GM21526 (cell line): ENCODE measurements around the gene SYNE1.

Source experiments
- ATAC-seq: cut with Tn5 transposase; IDR thresholded peaks from one replicate; pipeline ENCODE4 v1.9.1; 2021; ENCODE audit warnings: moderate library complexity; ENCODE audit not compliant: unreplicated experiment, low FRiP score

SYNE1 gene

DNA sequence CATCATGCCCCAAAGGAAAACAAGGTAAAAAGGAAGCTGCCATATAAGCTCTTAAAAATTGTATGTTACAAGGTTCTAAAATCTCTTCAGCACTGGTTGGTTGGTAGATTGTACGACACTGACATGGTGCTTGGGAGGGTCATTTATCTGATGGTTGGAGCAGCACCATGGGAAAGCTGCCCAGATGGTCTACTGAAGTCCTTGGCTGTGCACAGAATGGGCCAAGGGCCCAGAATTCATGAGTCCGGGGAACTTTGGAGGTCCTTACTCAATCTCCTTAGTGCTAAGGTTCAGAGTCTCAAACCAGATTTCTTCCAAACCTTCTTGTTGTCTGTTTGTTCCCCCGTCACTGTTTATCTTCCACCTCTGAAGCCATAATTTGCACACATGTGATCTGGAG lies 515.3 kb downstream of the SYNE1 start:
- no peak for ATAC-seq

DNA sequence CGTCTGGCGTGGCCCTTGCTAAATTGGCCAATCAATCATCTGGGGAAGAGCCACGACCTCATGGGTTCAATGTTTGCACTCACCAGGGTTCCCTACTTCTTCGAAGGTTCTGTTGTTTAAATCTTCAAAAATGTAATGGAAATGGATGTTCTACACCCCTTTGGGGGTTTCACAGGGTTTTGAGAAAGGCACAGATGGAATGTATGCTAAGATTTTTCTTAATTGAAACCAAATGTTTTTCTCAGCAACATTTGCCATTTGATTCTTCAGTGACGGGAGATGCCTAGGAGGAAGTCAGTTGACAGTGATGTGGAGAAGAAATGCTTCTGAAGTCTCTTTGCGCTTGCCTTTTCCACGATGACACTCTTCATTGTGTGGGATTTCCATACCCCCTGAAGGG lies 517.3 kb downstream of the SYNE1 start:
- no peak for ATAC-seq

DNA sequence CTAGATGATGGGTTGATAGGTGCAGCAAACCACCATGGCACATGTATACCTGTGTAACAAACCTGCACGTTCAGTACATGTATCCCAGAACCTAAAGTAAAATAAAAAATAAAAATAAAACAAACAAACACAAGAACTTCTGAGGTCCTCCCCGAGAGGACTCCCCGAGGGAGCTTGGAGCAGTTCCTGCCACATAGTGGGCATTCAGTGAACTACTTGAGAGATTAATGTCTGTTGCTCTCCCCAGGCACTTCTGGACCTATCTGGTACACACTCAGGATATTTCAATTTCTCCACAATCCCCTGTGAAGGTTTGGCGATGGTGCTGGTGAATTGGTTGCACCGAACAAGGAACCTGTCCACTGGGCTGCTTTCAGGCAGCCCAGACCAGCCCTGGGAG lies 518.5 kb downstream of the SYNE1 start:
- no peak for ATAC-seq

DNA sequence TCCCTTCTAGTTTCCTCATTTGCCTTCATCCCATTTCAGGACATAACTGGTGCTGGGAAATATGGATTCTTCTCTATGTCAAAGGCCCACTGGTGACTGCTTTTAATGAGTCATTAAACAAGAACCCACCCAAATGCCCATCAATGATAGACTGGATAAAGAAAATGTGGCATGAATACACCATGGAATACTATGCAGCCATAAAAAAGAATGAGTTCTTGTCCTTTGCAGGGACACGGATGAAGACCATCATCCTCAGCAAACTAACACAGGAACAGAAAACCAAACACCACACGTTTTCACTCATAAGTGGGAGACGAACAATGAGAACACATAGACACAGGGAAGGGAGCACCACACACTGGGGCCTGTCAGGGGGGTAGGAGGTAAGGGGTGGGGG lies 518.9 kb downstream of the SYNE1 start:
- no peak for ATAC-seq

DNA sequence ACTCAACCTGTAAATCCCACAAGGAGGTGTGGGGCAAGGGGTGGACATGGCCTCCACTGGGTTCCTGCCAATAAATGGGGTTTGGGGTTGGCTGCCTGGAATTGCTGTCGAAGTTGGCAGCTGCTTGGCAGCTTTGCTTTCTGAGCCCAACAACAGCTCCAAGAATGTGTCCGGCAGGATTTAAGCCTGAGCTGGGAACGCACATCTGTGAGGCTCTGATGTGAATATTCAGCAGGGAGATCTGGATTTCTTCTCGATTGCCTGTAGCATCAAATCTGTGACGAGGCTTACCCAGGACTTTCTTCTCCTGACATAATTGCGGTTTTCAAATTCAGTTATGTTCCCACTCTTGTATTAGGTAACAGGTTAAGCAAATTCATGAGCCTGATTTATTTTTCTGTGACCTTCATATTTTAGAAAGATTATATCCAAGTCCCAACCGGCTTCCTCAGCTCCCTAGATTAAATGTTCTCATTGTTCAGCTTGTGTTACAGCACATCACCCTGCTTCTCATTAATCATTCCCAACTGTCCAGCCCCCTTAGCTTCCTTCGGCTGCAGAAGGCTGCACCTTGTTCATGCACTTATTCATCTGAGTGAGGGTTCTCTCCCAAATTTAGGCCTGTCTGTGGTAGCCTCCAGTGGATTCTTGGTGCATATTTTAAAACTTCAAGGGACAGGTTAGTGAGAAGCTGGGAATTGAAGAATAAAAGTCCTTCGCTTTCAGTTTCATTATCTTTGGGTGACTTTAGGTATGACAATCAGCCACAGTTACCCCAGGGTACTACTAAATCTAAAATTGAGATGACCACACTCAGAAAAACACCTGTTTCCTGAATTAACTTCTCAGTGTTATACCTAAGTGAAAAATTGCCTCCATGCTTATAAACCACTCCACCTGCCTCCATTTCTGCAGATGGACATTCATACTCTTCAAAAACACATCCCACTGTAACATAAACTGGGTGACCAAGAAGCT lies 519.7 kb downstream of the SYNE1 start:
- peak; percentile 74 for ATAC-seq

DNA sequence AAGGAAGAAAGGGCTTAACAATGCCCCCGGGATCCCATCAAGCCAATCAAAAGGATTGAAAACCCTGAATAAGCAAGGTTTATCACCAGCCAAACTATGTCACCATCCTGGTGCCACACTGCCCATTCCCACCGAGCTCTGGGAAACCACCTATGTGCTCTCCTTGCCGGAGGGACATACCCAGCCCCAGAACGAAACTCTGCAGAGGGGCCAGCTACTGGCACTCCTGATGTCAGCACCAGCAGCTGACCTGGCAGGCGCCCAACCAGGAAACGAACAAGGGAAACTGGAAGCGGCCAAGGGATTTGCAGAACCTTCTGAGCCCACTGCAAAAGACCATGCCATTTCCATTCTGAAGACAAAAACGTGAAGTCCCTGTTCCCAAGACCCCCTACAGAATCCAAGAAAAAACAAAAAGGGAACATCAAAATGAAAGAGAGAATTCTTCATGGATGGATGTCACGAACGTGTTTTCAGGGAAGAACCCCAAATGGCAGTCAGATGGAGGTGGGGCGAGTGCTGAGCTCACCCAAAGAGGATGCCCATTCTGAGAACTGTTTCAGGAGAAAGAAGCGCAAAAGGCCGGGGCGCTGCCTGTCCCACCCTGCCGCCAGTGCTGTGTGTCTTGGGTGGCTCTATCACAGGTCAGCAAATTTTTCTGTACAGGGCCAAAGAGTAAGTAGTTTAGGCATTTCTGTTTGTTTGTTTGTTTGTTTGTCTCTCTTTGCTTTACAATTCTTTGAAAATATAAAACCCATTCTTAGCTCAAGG lies 524.5 kb downstream of the SYNE1 start:
- ATAC-seq = no peak

DNA sequence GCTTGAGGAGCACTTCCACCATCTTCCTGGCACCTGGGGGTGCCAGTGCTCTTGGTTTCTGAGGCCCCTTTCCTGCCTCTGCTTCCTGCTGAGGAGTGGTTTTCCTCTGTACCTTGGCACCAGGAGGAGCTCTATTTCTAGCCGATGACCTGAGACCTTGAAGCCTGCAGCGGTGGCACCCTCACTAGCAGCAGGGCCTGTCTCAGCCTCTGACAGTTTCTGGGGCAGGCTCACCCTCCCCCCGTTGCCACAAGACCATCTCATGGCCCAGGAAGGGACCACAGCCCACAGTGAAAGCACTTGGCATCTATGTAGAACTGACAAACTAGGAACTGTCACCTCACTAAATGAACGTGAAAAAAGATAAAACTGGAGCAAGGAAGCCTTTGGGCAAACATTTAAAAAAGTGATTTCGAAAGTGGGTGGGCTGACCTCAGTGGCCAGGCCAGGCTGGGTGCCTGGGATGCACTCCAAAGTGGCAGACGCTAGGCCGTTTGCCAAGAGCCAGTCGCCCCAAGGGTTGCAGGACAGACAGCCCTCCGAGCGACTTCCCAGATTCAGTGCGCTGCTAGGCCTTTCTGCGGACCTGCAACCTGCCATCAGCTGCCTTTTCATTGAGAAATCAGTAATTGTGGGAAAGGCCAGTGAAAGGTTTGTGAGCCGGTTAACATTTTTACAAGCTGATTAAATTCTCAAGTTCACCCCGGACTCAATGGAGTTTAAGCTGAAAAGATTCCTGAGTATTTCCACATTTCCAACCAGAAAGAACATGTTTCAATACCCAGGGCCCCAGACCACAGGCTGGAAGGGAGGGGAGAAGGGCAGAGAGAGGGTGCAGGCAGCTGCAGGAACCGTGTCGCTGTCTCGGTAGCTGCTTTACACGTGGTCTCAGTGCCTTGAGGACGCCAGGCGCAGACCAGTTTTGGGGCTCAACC lies 526.0 kb downstream of the SYNE1 start:
- ATAC-seq = no peak

DNA sequence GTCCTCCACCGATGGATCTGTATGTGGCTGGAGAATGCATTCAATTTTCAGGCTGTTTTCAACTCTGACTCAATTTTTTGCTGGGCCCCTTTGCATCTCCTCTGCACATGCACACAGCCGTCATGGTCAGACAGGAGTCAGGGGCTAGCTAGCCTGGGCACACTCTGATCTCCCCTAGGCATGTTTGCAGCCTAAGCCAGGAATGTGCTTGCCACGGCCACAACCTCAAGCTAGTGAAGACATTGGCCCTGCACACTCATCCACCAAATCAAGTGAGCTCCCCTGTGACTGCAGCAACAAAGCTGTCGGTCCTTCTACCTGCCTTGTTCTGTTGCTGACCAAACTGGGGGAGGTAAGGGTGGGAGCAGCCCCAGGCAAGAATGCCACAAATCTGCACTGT lies 529.2 kb downstream of the SYNE1 start:
- ATAC-seq = no peak

DNA sequence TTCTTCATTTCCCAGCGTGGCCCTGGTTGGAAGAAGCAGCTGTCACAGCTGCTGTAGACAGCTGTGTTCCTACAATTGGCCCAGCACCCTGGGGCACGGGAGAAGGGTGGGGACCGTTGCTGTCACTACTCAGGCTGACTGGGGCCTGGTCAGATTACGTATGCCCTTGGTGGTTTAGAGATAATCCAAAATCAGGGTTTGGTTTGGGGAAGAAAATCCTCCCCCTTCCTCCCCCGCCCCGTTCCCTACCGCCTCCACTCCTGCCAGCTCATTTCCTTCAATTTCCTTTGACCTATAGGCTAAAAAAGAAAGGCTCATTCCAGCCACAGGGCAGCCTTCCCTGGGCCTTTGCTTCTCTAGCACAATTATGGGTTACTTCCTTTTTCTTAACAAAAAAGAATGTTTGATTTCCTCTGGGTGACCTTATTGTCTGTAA lies 537.0 kb downstream of the SYNE1 start:
- ATAC-seq = no peak

DNA sequence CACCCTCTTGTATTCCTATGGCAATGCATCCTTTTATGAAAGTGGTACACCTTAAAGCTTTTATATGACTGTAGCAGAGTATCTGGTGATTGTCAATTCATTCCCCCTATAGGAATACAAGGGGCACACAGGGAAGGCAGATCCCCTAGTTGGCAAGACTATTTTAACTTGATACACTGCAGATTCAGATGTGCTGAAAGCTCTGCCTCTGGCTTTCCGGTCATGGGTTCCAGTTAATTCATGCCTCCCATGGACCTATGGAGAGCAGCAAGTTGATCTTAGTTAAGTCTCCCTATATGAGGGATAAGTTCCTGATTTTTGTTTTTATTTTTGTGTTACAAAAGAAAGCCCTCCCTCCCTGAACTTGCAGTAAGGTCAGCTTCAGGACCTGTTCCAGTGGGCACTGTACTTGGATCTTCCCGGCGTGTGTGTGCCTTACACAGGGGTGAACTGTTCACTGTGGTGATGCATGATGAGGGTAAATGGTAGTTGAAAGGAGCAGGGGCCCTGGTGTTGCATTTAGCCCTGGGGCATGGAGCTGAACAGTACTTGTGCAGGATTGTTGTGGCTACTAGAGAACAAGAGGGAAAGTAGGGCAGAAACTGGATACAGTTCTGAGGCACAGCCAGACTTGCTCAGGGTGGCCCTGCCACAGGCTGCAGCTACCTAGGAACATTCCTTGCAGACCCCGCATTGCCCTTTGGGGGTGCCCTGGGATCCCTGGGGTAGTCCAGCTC lies 537.5 kb downstream of the SYNE1 start:
- no peak for ATAC-seq

DNA sequence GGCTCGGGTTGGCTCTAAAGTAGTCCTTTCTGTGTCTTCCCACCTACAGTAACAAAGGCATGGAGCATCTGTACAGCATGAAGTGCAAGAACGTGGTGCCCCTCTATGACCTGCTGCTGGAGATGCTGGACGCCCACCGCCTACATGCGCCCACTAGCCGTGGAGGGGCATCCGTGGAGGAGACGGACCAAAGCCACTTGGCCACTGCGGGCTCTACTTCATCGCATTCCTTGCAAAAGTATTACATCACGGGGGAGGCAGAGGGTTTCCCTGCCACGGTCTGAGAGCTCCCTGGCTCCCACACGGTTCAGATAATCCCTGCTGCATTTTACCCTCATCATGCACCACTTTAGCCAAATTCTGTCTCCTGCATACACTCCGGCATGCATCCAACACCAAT lies 538.5 kb downstream of the SYNE1 start:
- ATAC-seq = no peak

DNA sequence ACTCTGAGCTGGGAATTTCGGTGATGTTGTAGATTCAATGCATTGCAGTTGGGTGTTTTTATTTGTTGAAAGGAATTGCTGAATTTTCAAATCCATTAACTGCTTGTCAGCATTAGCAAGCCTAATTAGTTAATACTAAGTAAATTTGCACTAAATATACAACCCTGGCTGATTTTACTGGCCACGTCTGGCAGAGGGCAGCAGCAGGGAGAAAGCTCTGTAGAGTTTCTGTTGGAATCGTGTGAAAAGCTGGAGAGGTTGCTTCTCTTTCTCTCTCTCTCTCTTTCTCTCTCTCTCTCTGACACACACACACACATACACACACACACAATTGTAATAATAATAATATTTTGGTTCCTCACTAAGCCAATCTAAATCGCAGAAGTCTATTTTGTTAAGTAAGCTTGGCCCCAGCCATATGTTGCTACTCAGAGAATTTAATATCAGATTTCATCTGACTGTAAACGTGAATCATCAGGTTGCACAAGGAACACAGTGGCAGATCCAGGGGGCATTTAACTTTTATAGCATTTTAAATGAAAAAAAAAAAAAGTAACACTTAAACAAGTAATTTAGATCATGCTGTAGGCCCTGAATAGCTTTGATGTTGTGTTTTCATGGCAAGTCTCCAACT lies 540.2 kb downstream of the SYNE1 start:
- ATAC-seq = no peak

DNA sequence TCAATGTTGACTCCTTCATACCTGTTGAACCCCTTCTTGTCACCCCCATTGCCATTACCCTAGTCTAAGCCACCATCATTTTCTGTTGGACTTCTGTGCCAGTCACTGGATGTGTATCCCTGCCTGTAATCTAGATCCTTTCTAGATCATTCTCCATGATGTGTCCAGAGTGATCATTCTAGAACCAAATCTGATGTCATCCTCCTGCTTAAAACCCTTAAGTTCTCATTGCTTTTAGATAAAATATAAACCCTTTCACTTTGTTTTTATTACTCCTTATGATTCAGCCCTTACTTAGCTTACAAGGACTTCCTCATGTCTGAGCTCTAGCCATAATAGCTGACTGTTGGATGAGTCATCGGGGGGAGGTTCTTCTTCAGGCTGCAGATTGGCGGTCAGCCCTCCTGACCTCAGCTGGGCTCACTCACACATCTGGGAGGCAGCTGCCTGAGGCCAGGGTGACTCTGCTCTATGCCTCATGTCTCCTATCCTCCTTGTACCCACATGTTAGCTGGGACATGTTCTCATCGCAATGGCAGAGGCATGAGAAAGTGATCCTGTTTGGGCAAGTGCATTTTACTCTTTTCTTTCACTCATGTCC lies 542.1 kb downstream of the SYNE1 start:
- no peak for ATAC-seq

DNA sequence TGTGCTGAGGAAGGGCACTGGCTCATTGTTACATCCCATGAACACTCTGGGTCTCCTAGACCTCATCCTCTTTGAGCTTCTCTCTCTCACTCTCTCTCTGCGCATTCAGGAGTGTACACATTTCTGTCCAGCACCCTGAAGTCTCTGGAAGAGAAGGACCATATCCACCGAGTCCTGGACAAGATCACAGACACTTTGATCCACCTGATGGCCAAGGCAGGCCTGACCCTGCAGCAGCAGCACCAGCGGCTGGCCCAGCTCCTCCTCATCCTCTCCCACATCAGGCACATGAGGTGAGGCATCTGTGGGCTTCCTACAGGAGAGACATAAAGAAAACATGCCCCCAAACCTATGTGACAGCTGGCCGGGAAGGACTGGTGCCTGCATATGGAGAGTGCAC lies 542.9 kb downstream of the SYNE1 start:
- no peak for ATAC-seq

DNA sequence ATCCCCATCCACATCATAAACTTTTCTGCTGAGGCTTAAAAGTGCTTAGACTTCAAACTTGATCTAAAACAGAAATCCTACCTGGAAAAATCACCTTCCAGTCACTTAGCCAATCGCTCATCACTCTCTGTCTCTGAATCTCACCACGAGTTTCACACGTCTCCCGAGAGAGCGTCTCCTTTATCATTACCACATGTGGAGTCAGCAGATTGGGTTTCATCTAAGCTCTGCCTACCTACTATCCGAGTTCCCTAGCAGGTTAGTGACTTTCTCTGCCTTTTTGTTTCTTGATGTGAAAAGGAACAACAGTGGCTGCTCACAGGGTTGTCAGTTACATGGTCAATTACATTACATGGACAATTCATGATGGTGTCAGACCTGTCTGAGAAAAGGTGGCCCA lies 543.5 kb downstream of the SYNE1 start:
- no peak for ATAC-seq

DNA sequence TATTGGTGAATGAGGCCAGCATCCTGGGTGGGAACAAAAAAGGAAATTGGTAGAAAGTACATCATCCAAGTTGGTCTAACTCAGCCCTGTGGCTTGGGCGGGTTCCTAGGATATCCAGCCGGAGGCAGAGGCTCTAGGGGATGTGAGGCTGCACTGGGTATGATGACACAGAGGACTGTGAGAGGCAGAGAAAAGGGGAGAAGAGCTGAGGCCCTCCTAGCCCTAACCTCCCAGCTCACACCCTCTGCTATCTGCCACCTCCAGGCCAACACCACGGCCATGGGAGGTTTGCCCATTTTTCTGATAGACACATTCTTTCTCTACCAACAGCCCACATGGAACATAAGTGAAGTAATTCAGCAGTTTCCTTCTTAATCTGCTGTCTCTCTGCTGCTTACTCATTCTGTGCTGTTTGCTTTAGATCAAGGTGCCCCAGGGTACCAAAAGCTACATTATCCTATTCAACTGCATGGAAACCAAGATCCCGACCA lies 545.3 kb downstream of the SYNE1 start:
- no peak for ATAC-seq

DNA sequence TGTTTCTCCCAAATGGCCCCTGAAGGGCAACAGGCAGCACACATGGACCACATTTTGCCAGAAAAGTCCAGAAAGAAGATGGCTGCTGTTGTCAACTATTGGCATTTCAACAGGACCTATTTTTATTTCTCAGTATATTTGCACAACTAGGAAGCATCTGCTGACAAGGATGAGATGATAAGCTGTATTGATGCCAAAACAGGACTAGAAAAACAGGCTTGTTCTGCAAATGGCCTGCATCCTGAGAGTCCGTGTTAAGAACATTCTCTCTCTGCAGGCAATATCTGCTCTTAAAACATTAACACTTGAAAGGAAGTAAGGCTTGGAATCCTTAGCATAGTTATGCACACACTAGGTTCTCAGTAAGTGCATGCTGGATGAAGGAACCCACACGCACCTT lies 546.0 kb downstream of the SYNE1 start:
- ATAC-seq = no peak

DNA sequence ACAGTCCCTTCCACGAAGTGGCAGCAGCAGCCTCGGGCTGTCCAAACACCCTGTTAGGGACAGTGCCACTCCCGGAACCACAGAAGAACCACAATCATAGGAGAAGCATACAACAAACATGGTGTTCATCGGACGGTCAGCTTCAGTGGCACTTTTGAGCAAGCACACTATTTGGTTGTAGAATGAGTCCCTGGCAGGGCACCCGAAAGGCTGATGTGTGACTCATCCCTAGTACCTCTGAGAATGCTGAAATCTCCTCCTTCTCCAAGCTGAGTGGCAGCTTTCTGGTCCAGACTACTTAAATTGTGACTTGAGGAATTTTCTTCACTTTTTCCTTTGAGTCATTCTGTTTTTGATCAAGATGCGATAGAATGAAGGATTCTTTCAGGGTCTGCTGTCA lies 547.2 kb downstream of the SYNE1 start:
- ATAC-seq = no peak

DNA sequence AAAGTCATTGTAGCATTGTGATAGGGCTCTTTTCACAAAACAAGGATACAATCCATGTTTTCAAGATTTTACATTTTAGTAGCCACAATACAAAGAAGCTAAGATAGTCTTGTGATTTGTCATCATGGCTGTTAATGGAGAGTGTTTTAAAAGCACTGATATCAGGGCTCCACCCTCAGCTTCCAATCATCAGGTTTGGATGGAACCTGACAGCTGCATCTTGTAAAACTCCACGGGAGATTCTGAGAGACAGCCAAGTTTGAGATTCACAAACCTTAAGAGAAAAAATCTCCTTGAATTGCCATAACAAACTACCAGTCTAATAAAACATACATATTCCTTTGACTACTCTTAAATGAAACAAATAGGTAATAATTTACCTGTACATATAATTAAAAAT lies 549.5 kb downstream of the SYNE1 start:
- no peak for ATAC-seq
